ENCODE results near the gene RPUSD2. TPM values are rescaled to one million over a fixed set of nuclear protein-coding genes. Genes with fewer than 3 reads are reported as not detected.

RPUSD2 gene
- polyA plus RNA-seq, 6 donors from 2014 or later, result 18.0 to 29.3 (median 25.6) TPM

DNA sequence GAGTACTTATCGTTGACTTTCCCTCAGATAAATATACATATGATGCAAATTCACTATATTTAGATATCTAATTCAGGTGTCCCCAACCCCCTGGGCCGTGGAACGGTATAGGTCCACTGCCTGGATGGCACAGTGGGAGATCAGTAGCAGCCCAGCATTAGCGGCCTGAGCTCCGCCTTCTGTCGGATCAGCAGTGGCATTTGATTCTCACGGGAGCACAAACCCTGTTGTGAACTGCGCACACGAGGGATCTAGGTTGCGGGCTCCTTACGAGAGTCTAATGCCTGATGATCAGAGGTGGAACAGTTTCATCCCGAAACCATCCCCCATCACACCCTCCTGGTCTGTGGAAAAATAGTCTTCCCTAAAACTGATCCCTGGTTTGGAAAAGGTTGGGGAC lies 31.9 kb downstream of the RPUSD2 start:
- Mint-ChIP-seq H3K9me3 (no peaks in the 10 kb centered on the region), H3K4me1 (no peaks in the 10 kb centered on the region), H3K27me3 (no peaks in the 10 kb centered on the region), H3K36me3 (no peaks in the 10 kb centered on the region), H3K4me3 (no peak overlapping the region), H3K27ac (no peak overlapping the region)
- ATAC-seq (ENCODE audit: low read depth in 2 of 2), result no peak
- no peak for DNase-seq

GRCh38 chr15:40603935-40604334 lies 34.8 kb downstream of the RPUSD2 start:
- no peaks in the 10 kb centered on the region for H3K9me3 Mint-ChIP-seq
- no peaks in the 10 kb centered on the region for H3K36me3 Mint-ChIP-seq
- no peak for DNase-seq
- H3K27me3 Mint-ChIP-seq, result no peaks in the 10 kb centered on the region
- H3K27ac Mint-ChIP-seq, result no peak overlapping the region
- no peaks in the 10 kb centered on the region for H3K4me1 Mint-ChIP-seq
- no peak overlapping the region for H3K4me3 Mint-ChIP-seq
- no peak for ATAC-seq (ENCODE audit: low read depth in 2 of 2)

- Mint-ChIP-seq H3K4me1 (peaks cover 0 to 3% (median 2%) of the 10 kb centered on the region in 3 donors), H3K9me3 (no peaks in the 10 kb centered on the region), H3K27ac (peak overlapping the region in 1 of 6 donors; percentile 21), H3K36me3 (no peaks in the 10 kb centered on the region), H3K4me3 (no peak overlapping the region), H3K27me3 (no peaks in the 10 kb centered on the region)
- DNase-seq, result no peak
- ATAC-seq (ENCODE audit: low read depth in 2 of 2), result no peak
Measured at GRCh38 chr15:40613080-40613479, 44.0 kb downstream of the RPUSD2 start.

DNA sequence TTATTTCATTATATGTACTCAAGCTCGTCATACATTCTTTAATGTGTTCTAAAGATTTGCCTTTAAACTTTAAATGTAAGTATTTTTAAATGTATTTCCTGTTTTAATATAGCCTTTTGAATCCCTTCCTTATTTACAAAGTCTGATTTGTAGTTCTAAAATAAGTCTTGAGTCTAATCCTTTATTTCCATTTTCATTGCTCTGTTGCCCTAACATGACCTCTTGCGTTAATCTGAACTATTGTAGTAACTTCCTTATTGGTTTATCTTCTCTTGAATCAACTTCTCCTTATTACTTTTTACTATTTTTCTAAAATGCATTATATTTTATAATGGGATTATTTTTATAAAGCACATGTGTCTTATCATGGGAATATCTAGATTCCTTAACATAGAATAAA lies 48.9 kb downstream of the RPUSD2 start:
- no peak overlapping the region for H3K4me3 Mint-ChIP-seq
- no peaks in the 10 kb centered on the region for H3K27me3 Mint-ChIP-seq
- H3K36me3 Mint-ChIP-seq, result peaks cover 0 to 6% of the 10 kb centered on the region in 2 donors
- peak overlapping the region in 2 of 6 donors; percentile 3 to 23 for H3K27ac Mint-ChIP-seq
- H3K4me1 Mint-ChIP-seq, result peaks cover 0 to 4% (median 3%) of the 10 kb centered on the region in 3 donors
- no peak for DNase-seq
- ATAC-seq (ENCODE audit: low read depth in 2 of 2), result no peak
- H3K9me3 Mint-ChIP-seq, result no peaks in the 10 kb centered on the region

- no peak overlapping the region for H3K27ac Mint-ChIP-seq
- H3K36me3 Mint-ChIP-seq, result peaks cover 0 to 6% of the 10 kb centered on the region in 2 donors
- no peaks in the 10 kb centered on the region for H3K27me3 Mint-ChIP-seq
- H3K4me3 Mint-ChIP-seq, result no peak overlapping the region
- peaks cover 0 to 4% (median 3%) of the 10 kb centered on the region in 3 donors for H3K4me1 Mint-ChIP-seq
- no peak for ATAC-seq (ENCODE audit: low read depth in 2 of 2)
- H3K9me3 Mint-ChIP-seq, result no peaks in the 10 kb centered on the region
- DNase-seq, result no peak
Measured at GRCh38 chr15:40618906-40619305, 49.8 kb downstream of the RPUSD2 start.

- Mint-ChIP-seq H3K36me3 (peaks cover 0 to 6% of the 10 kb centered on the region in 2 donors), H3K4me3 (no peak overlapping the region), H3K9me3 (no peaks in the 10 kb centered on the region), H3K4me1 (no peaks in the 10 kb centered on the region), H3K27me3 (no peaks in the 10 kb centered on the region), H3K27ac (peak overlapping the region in 1 of 6 donors; percentile 34)
- ATAC-seq (ENCODE audit: low read depth in 2 of 2), result no peak
- no peak for DNase-seq
Measured at GRCh38 chr15:40623361-40623760, 54.3 kb downstream of the RPUSD2 start.

Other genes with a start within 250 kb of the RPUSD2 start
- 1 to 10 TPM in 4 of 6 donors, under 1 TPM in 2; 0.32 to 3.4 (median 1.4) TPM for gene INAFM2, start 245.6 kb upstream of the RPUSD2 start, polyA plus RNA-seq (ENCODE audit: low read depth in 6 of 6)
- gene CCDC9B, start 228.4 kb upstream of the RPUSD2 start, polyA plus RNA-seq (ENCODE audit: low read depth in 6 of 6), result under 1 TPM in 2 of 6 donors, not detected in 4; 0.25 to 0.40 TPM
- not detected for gene PHGR1, start 218.3 kb upstream of the RPUSD2 start, polyA plus RNA-seq (ENCODE audit: low read depth in 6 of 6)
- under 1 TPM in 3 of 6 donors, not detected in 3; 0.23 to 0.47 (median 0.25) TPM for gene DISP2, start 211.1 kb upstream of the RPUSD2 start, polyA plus RNA-seq (ENCODE audit: low read depth in 6 of 6)
- gene KNSTRN, start 186.6 kb upstream of the RPUSD2 start, polyA plus RNA-seq (ENCODE audit: low read depth in 6 of 6), result 1 to 10 TPM; 2.8 to 6.4 (median 3.6) TPM
- 10 to 100 TPM; 15.6 to 36.3 (median 22.2) TPM for gene IVD, start 163.5 kb upstream of the RPUSD2 start, polyA plus RNA-seq (ENCODE audit: low read depth in 6 of 6)
- gene BAHD1, start 128.3 kb upstream of the RPUSD2 start, polyA plus RNA-seq (ENCODE audit: low read depth in 6 of 6), result 1 to 10 TPM in 5 of 6 donors, under 1 TPM in 1; 0.37 to 3.0 (median 1.9) TPM
- gene CHST14, start 98.3 kb upstream of the RPUSD2 start, polyA plus RNA-seq (ENCODE audit: low read depth in 6 of 6), result 1 to 10 TPM; 1.4 to 3.2 (median 2.2) TPM
- gene CCDC32, start 4.3 kb upstream of the RPUSD2 start, polyA plus RNA-seq (ENCODE audit: low read depth in 6 of 6), result 100 to 1,000 TPM; 199 to 261 (median 219) TPM
- 1 to 10 TPM in 5 of 6 donors, under 1 TPM in 1; 0.96 to 2.1 (median 1.5) TPM for gene KNL1, start 24.9 kb downstream of the RPUSD2 start, polyA plus RNA-seq (ENCODE audit: low read depth in 6 of 6)
- 1 to 10 TPM in 2 of 6 donors, under 1 TPM in 3, not detected in 1; 0.28 to 1.8 (median 0.85) TPM for gene RAD51, start 125.9 kb downstream of the RPUSD2 start, polyA plus RNA-seq (ENCODE audit: low read depth in 6 of 6)
- gene RMDN3, start 186.0 kb downstream of the RPUSD2 start, polyA plus RNA-seq (ENCODE audit: low read depth in 6 of 6), result 10 to 100 TPM; 10.7 to 17.2 (median 12.1) TPM
- gene GCHFR, start 194.8 kb downstream of the RPUSD2 start, polyA plus RNA-seq (ENCODE audit: low read depth in 6 of 6), result 10 to 100 TPM; 22.8 to 40.4 (median 27.6) TPM
- gene C15orf62, start 200.7 kb downstream of the RPUSD2 start, polyA plus RNA-seq (ENCODE audit: low read depth in 6 of 6), result 1 to 10 TPM in 1 of 6 donors, under 1 TPM in 3, not detected in 2; 0.20 to 1.1 (median 0.49) TPM
- 10 to 100 TPM in 5 of 6 donors, 1 to 10 TPM in 1; 9.5 to 27.7 (median 12.9) TPM for gene ZFYVE19, start 237.8 kb downstream of the RPUSD2 start, polyA plus RNA-seq (ENCODE audit: low read depth in 6 of 6)
- gene DNAJC17, start 238.2 kb downstream of the RPUSD2 start, polyA plus RNA-seq (ENCODE audit: low read depth in 6 of 6), result 10 to 100 TPM; 13.7 to 45.8 (median 28.7) TPM

Measured in naive B cell (primary cell).